ENCODE measurements around the gene CNTN5. TPM values are rescaled to one million over a fixed set of nuclear protein-coding genes. Genes with fewer than 3 reads are reported as not detected.

Gene CNTN5
- total RNA-seq, 1 donor from 2014 or later = not detected

- DNase-seq (no peak), ATAC-seq (no peak)
- intact Hi-C loops (cut with micrococcal nuclease) = no loop called here
Observed at GRCh38 chr11:99671808-99672409, 651.2 kb downstream of the CNTN5 start.

- no peak for ATAC-seq
- DNase-seq = no peak
- intact Hi-C loops (cut with micrococcal nuclease) = no loop called here
Observed at GRCh38 chr11:99676292-99676691, 655.5 kb downstream of the CNTN5 start.

- no peak for DNase-seq
- no peak for ATAC-seq
- intact Hi-C loops (cut with micrococcal nuclease) = no loop called here
Observed at GRCh38 chr11:99682171-99682570, 661.4 kb downstream of the CNTN5 start.

- intact Hi-C loops (cut with micrococcal nuclease) = no loop called here
- DNase-seq = no peak
- ATAC-seq = no peak
Observed at GRCh38 chr11:99682646-99683045, 661.9 kb downstream of the CNTN5 start.

GRCh38 chr11:99683933-99684332 is 663.2 kb downstream of the CNTN5 start:
- intact Hi-C loops (cut with micrococcal nuclease) = no loop called here
- DNase-seq (no peak), ATAC-seq (no peak)

GRCh38 chr11:99686838-99687237 is 666.1 kb downstream of the CNTN5 start:
- ATAC-seq (no peak), DNase-seq (no peak)
- intact Hi-C loops (cut with micrococcal nuclease) = no loop called here

GRCh38 chr11:99687320-99687719 is 666.6 kb downstream of the CNTN5 start:
- ATAC-seq = no peak
- DNase-seq = no peak
- intact Hi-C loops (cut with micrococcal nuclease) = no loop called here

GRCh38 chr11:99693941-99694492 is 673.3 kb downstream of the CNTN5 start:
- ATAC-seq (no peak), DNase-seq (no peak)
- intact Hi-C loops (cut with micrococcal nuclease) = no loop called here

GRCh38 chr11:99695106-99695505 is 674.4 kb downstream of the CNTN5 start:
- intact Hi-C loops (cut with micrococcal nuclease) = no loop called here
- DNase-seq (no peak), ATAC-seq (no peak)

GRCh38 chr11:99706848-99707247 is 686.1 kb downstream of the CNTN5 start:
- DNase-seq (no peak), ATAC-seq (no peak)
- intact Hi-C loops (cut with micrococcal nuclease) = no loop called here

GRCh38 chr11:99708928-99709672 is 688.4 kb downstream of the CNTN5 start:
- no peak for DNase-seq
- no peak for ATAC-seq
- intact Hi-C loops (cut with micrococcal nuclease) = no loop called here

GRCh38 chr11:99716302-99716701 is 695.6 kb downstream of the CNTN5 start:
- ATAC-seq (no peak), DNase-seq (no peak)
- intact Hi-C loops (cut with micrococcal nuclease) = no loop called here

GRCh38 chr11:99718291-99718690 is 697.5 kb downstream of the CNTN5 start:
- no peak for ATAC-seq
- intact Hi-C loops (cut with micrococcal nuclease) = no loop called here
- DNase-seq = no peak

- DNase-seq = no peak
- ATAC-seq = no peak
- intact Hi-C loops (cut with micrococcal nuclease) = no loop called here
Observed at GRCh38 chr11:99739464-99740089, 718.8 kb downstream of the CNTN5 start.

- intact Hi-C loops (cut with micrococcal nuclease) = no loop called here
- ATAC-seq (no peak), DNase-seq (no peak)
Observed at GRCh38 chr11:99742501-99742900, 721.8 kb downstream of the CNTN5 start.

- no peak for DNase-seq
- intact Hi-C loops (cut with micrococcal nuclease) = no loop called here
- no peak for ATAC-seq
Observed at GRCh38 chr11:99759787-99760186, 739.0 kb downstream of the CNTN5 start.

GRCh38 chr11:99766811-99767210 is 746.1 kb downstream of the CNTN5 start:
- intact Hi-C loops (cut with micrococcal nuclease) = no loop called here
- ATAC-seq = no peak

GRCh38 chr11:99773646-99774045 is 752.9 kb downstream of the CNTN5 start:
- intact Hi-C loops (cut with micrococcal nuclease) = no loop called here
- DNase-seq (no peak), ATAC-seq (no peak)

More at GRCh38 chr11:99766811-99767210, 746.1 kb downstream of the CNTN5 start:
- no peak for DNase-seq

- DNase-seq (no peak), ATAC-seq (no peak)
- intact Hi-C loops (cut with micrococcal nuclease) = no loop called here
Observed at GRCh38 chr11:99781074-99781473, 760.3 kb downstream of the CNTN5 start.

- intact Hi-C loops (cut with micrococcal nuclease) = no loop called here
- ATAC-seq (no peak), DNase-seq (no peak)
Observed at GRCh38 chr11:99791354-99791753, 770.6 kb downstream of the CNTN5 start.

Data from left ventricle myocardium superior (tissue), 1 donor.